ENCODE results near the gene PDCD4.
"Not testable (repeated sequence)": the region's sequence is repeated elsewhere in the genome, so short reads cannot be mapped to it uniquely, and the experiment has no call there.

The PDCD4 gene

GRCh38 chr10:110863361-110863760 lies 8.4 kb upstream of the PDCD4 start:
- TF ChIP-seq CTCF (IDR thresholded peaks at IDR 0.05), result no peak
- intact Hi-C loops (cut with DNase I; ENCODE audit: low total_unique reads), result no loop called here
- no peak for DNase-seq
- no peak overlapping the region for H3K4me3 ChIP-seq
- peaks cover 4 to 48% (median 24%) of the 10 kb centered on the region in 4 donors for H3K4me1 ChIP-seq
- no peaks in the 10 kb centered on the region for H3K9me3 ChIP-seq
- no peaks in the 10 kb centered on the region for H3K27me3 ChIP-seq
- H3K27ac ChIP-seq, result no peak overlapping the region
- no peaks in the 10 kb centered on the region for H3K36me3 ChIP-seq

DNA sequence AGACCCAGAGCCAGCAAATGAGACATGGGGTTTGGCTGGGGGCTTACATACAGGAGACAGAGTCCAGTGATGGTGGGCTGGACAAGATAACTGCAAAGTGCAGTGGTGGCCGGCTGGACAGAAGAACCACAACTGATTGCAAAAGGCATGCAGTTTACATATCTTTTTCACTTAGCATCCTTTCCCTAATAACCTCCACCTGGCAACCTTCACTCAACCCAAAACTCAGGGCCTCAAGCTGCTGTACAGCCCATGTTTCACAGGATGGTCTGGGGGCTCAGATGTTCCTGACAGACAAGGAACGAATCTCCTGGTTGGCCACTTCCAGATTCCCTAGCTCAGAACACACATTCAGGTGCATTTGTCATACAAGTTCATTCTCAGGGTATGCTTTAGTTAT lies 7.8 kb upstream of the PDCD4 start:
- no peak overlapping the region for H3K27ac ChIP-seq
- no peak for DNase-seq
- H3K4me3 ChIP-seq, result no peak overlapping the region
- no peaks in the 10 kb centered on the region for H3K36me3 ChIP-seq
- no peaks in the 10 kb centered on the region for H3K9me3 ChIP-seq
- H3K27me3 ChIP-seq, result no peaks in the 10 kb centered on the region
- intact Hi-C loops (cut with DNase I; ENCODE audit: low total_unique reads), result no loop called here
- peaks cover 4 to 48% (median 23%) of the 10 kb centered on the region in 4 donors for H3K4me1 ChIP-seq
- no peak for TF ChIP-seq CTCF (IDR thresholded peaks at IDR 0.05)

GRCh38 chr10:110864662-110865140 lies 7.0 kb upstream of the PDCD4 start:
- H3K36me3 ChIP-seq, result no peaks in the 10 kb centered on the region
- H3K4me3 ChIP-seq, result no peak overlapping the region
- TF ChIP-seq CTCF (IDR thresholded peaks at IDR 0.05), result no peak
- H3K4me1 ChIP-seq, result peaks cover 4 to 44% (median 19%) of the 10 kb centered on the region in 4 donors
- H3K9me3 ChIP-seq, result no peaks in the 10 kb centered on the region
- no peaks in the 10 kb centered on the region for H3K27me3 ChIP-seq
- peak overlapping the region; percentile 14 to 45 for H3K27ac ChIP-seq
- no peak for DNase-seq
- intact Hi-C loops (cut with DNase I; ENCODE audit: low total_unique reads), result no loop called here

- no peaks in the 10 kb centered on the region for H3K27me3 ChIP-seq
- no peak for DNase-seq
- H3K27ac ChIP-seq, result peak overlapping the region; percentile 14 to 45
- H3K4me1 ChIP-seq, result peaks cover 4 to 44% (median 16%) of the 10 kb centered on the region in 4 donors
- H3K9me3 ChIP-seq, result no peaks in the 10 kb centered on the region
- no peak for TF ChIP-seq CTCF (IDR thresholded peaks at IDR 0.05)
- intact Hi-C loops (cut with DNase I; ENCODE audit: low total_unique reads), result no loop called here
- no peaks in the 10 kb centered on the region for H3K36me3 ChIP-seq
- H3K4me3 ChIP-seq, result no peak overlapping the region
These were observed 6.4 kb upstream of the PDCD4 start for GRCh38 chr10:110865186-110865808.

GRCh38 chr10:110865809-110866482 lies 5.8 kb upstream of the PDCD4 start:
- peaks cover under 1 to 51% (median 20%) of the 10 kb centered on the region in 4 donors for H3K4me1 ChIP-seq
- H3K27ac ChIP-seq, result peak overlapping the region in 1 of 2 donors; percentile 45

DNA sequence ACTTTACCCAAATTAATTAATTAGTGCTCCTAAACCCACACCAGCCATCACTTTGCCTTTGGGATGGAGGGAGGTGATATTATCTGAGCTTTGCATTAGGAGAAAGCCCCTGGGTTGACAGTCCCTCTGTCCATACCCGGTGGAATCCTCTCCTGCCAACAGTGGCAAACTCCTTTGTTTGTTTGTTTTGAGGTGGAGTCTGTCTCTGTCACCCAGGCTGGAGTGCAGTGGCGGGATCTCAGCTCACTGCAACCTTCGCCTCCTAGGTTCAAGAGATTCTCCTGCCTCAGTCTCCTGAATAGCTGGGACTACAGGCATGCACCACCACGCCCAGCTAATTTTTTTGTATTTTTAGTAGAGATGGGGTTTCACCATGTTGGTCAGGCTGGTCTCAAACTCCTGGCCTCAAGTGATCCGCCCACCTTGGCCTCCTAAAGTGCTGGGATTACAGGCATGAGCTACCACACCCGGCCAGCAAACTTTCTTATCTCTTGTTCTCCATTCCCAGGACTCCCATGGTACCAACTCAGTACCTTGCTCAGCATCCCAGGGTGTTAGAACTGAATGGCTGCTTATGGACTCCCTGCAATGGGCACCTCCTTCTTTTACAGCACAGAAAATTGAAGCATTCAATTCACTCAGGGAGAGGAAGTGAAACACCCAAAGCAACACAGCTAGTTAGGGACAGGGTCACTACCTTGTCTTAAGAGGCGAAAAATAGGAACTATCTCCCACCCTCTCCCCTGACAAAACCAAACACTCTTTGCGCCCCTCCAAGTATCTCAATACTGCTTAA lies 4.5 kb upstream of the PDCD4 start:
- peak overlapping the region; percentile 21 to 36 for H3K27ac ChIP-seq
- H3K36me3 ChIP-seq; H3K27me3 ChIP-seq; intact Hi-C loops (cut with DNase I; ENCODE audit: low total_unique reads); H3K4me3 ChIP-seq; DNase-seq; H3K9me3 ChIP-seq: not testable (repeated sequence)
- H3K4me1 ChIP-seq, result peaks cover 0 to 54% (median 22%) of the 10 kb centered on the region in 4 donors

More at GRCh38 chr10:110865809-110866482, 5.8 kb upstream of the PDCD4 start:
- Histone ChIP-seq H3K9me3 (no peaks in the 10 kb centered on the region), H3K27me3 (no peaks in the 10 kb centered on the region), H3K36me3 (no peaks in the 10 kb centered on the region), H3K4me3 (no peak overlapping the region)
- TF ChIP-seq CTCF (IDR thresholded peaks at IDR 0.05), result no peak
- intact Hi-C loops (cut with DNase I; ENCODE audit: low total_unique reads), result no loop called here
- DNase-seq, result no peak
